B cell (primary cell): ENCODE results near the gene SATB1. TPM values are rescaled to one million over a fixed set of nuclear protein-coding genes. Genes with fewer than 3 reads are reported as not detected.

Experiments
- ATAC-seq: fragments of 200-7000 bp; cut with Tn5 transposase; one replicate; pipeline ENCODE4 v1.10.0; 2021; ENCODE audit warnings: low read depth, mild to moderate bottlenecking, moderate number of reproducible peaks, moderate library complexity
- CTCF ChIA-PET: fragments of 350-600 bp; sonication (Branson Sonifier 250); formaldehyde crosslinking; loops from one replicate; lab custom pipeline; 2021; ENCODE audit warnings: antibody characterized with exemption, inconsistent platforms; lab: Charles Lee
- POLR2A ChIA-PET: fragments of 350-600 bp; sonication (Branson Sonifier 250); formaldehyde crosslinking; loops from one replicate; lab custom pipeline; 2021; ENCODE audit warnings: antibody characterized with exemption; lab: Charles Lee
- DNase-seq: peaks from one replicate; pipeline ENCODE4 v3.0.0; 2013
- H2AFZ ChIP-seq: 2 replicates; pipeline ENCODE4 v1.6.1; 2012; ENCODE audit warnings: mild to moderate bottlenecking, low read depth, low read length; ENCODE audit not compliant: insufficient read depth, poor library complexity, severe bottlenecking
- H3K27ac ChIP-seq, 2 donors: 1 replicate in 1 of 2; 2 replicates in 1 of 2; pipeline ENCODE4 v1.5.1; 2012 to 2013; ENCODE audit warnings: low read length in 2 of 2, mild to moderate bottlenecking in 2 of 2, moderate library complexity in 1 of 2
- H3K27me3 ChIP-seq, 4 experiments: fragments of 200-600 bp in 1 of 4; sonication (generic) in 1 of 4; replicated peaks in 1 of 4; 1 replicate in 2 of 4; 2 replicates in 2 of 4; pipeline versions ENCODE4 v1.6.1 to v1.7.0; 2013 to 2016; ENCODE audit warnings: low read length in 3 of 4, mild to moderate bottlenecking in 2 of 4, mixed read lengths in 1 of 4, moderate library complexity in 1 of 4; ENCODE audit not compliant: insufficient read depth in 4 of 4, control insufficient read depth in 3 of 4; ENCODE audit errors: control extremely low read depth in 1 of 4
- H3K36me3 ChIP-seq, 2 experiments: replicated peaks in 1 of 2; 1 replicate in 1 of 2; 2 replicates in 1 of 2; pipeline versions ENCODE4 v1.6.1 to v1.7.1; 2013; ENCODE audit warnings: low read length in 1 of 2; ENCODE audit not compliant: insufficient read depth in 2 of 2, control insufficient read depth in 1 of 2; ENCODE audit errors: control extremely low read depth in 1 of 2, extremely low read depth in 1 of 2
- H3K4me1 ChIP-seq, 2 donors: fragments of 200-600 bp in 1 of 2; sonication (generic) in 1 of 2; 1 replicate in 1 of 2; 2 replicates in 1 of 2; pipeline versions ENCODE4 v1.5.1 to v1.6.1; 2013 to 2017; ENCODE audit warnings: low read length in 2 of 2; ENCODE audit not compliant: control insufficient read depth in 2 of 2, insufficient read depth in 2 of 2
- H3K4me2 ChIP-seq: replicated peaks from 2 replicates; pipeline ENCODE3; 2012; ENCODE audit warnings: mild to moderate bottlenecking, low read depth, low read length; ENCODE audit not compliant: poor library complexity, severe bottlenecking
- H3K4me3 ChIP-seq, 5 experiments: fragments of 200-600 bp in 1 of 5; sonication (generic) in 1 of 5; 1 replicate in 3 of 5; 2 replicates in 2 of 5; pipeline versions ENCODE4 v1.5.1 to v1.7.0; 2011 to 2016; ENCODE audit warnings: low read length in 4 of 5, mild to moderate bottlenecking in 4 of 5, low read depth in 2 of 5, control low read depth in 1 of 5, moderate library complexity in 1 of 5; ENCODE audit not compliant: insufficient read depth in 1 of 5; ENCODE audit errors: control extremely low read depth in 1 of 5, extremely low read depth in 1 of 5
- H3K79me2 ChIP-seq: fragments of 200-600 bp; sonication (generic); one replicate; pipeline ENCODE4 v1.6.0; 2016; ENCODE audit warnings: low read length; ENCODE audit not compliant: control insufficient read depth, insufficient read depth
- H3K9ac ChIP-seq: fragments of 200-600 bp; sonication (generic); 2 replicates; pipeline ENCODE4 v1.6.1; 2017; ENCODE audit warnings: mild to moderate bottlenecking, low read length, moderate library complexity
- H3K9me3 ChIP-seq, 3 donors: one replicate each; pipeline versions ENCODE4 v1.6.1 to v1.7.1; 2013; ENCODE audit warnings: low read length in 2 of 3; ENCODE audit not compliant: control insufficient read depth in 2 of 3, insufficient read depth in 1 of 3; ENCODE audit errors: control extremely low read depth in 1 of 3
- H4K20me1 ChIP-seq: 2 replicates; pipeline ENCODE4 v1.6.0; 2012; ENCODE audit warnings: mild to moderate bottlenecking, low read length; ENCODE audit not compliant: insufficient read depth, control insufficient read depth, poor library complexity, severe bottlenecking
- H3K27ac Mint-ChIP-seq: one replicate; pipeline ENCODE4 v1.8.0; 2021; ENCODE audit warnings: mixed read lengths
- H3K27me3 Mint-ChIP-seq: one replicate; pipeline ENCODE4 v1.8.0; 2021; ENCODE audit warnings: mixed read lengths
- H3K4me1 Mint-ChIP-seq: one replicate; pipeline ENCODE4 v1.8.0; 2021; ENCODE audit warnings: mixed read lengths
- H3K4me3 Mint-ChIP-seq: one replicate; pipeline ENCODE4 v1.8.0; 2021; ENCODE audit warnings: mixed read lengths
- H3K9me3 Mint-ChIP-seq: one replicate; pipeline ENCODE4 v1.8.0; 2022; ENCODE audit warnings: mixed read lengths; ENCODE audit not compliant: insufficient read depth
- CTCF ChIP-seq: fragments of 200-600 bp; IDR thresholded peaks from one replicate; pipeline ENCODE4 v1.8.0; 2022; ENCODE audit warnings: antibody characterized with exemption, mild to moderate bottlenecking
- EZH2 ChIP-seq: IDR thresholded peaks from 2 replicates; pipeline ENCODE4 v1.6.1; 2012; ENCODE audit warnings: borderline replicate concordance, low read depth, mild to moderate bottlenecking, moderate library complexity, low read length; ENCODE audit not compliant: insufficient read depth, poor library complexity, severe bottlenecking
- WGBS: methylation state at CpG from one replicate; pipeline ENCODE4 v1.1.5; 2013; ENCODE audit warnings: missing lambda C conversion rate; ENCODE audit not compliant: insufficient coverage; 5-methylcytosine and 5-hydroxymethylcytosine counted together
- intact Hi-C: fragments of 100-400 bp; cut with micrococcal nuclease; formaldehyde crosslinking; loops from one replicate; pipeline ENCODE4 v1.10.0; 2022
- polyA plus RNA-seq: library from polyadenylated mRNA; depleted of rRNA; stranded (reverse); fragments of >200 nt; gene quantifications from 2 replicates; pipeline ENCODE4 v1.2.3, GENCODE V29; 2012
- total RNA-seq, 2 donors: library from RNA; stranded (reverse); fragments of 120-200 nt in 1 of 2; gene quantifications; 1 replicate in 1 of 2; 2 replicates in 1 of 2; pipeline versions ENCODE4 v1.2.3 to v1.2.4, GENCODE V29; 2013 to 2022

The SATB1 gene
- total and polyA plus RNA-seq, 2 donors (not counting 1 experiment from before 2014, with no cell fraction given): 42.3 to 66.5 TPM

DNA sequence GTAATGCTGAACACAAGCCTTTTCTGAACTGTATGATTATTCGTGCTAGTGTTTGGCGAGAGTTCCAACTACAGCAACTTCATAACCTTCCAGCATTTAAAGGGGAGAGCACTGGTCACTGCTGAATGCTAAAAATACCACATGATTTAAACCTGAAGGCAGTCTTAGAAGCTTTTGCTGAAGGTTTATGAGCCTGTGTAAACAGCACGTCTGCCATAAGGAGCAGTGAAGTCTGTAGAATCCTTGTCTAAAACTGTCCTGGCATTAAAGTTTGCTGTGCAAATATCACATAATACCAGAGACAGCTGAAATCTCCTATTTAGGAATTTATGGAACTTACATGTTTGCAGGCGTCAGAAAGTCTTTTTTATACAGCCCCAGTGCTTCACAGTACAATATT, 5.9 kb downstream of the SATB1 start:
- no peak overlapping the region for H3K4me3 ChIP-seq
- no peaks in the 10 kb centered on the region for H3K27me3 ChIP-seq
- intact Hi-C loops: loop anchor here (5.0 kb wide), 1 partner anchor 33 kb away; no protein-coding TSS in a partner anchor
- peaks cover 21% of the 10 kb centered on the region for H3K79me2 ChIP-seq
- peaks cover 7% of the 10 kb centered on the region for H4K20me1 ChIP-seq
- POLR2A ChIA-PET: no interaction called here
- peaks cover 18 to 28% of the 10 kb centered on the region in 2 experiments for H3K36me3 ChIP-seq
- DNase-seq (no peak), ATAC-seq (no peak)
- no peak overlapping the region for H3K4me3 Mint-ChIP-seq
- no peak for TF ChIP-seq CTCF
- TF ChIP-seq EZH2: no peak
- H3K9ac ChIP-seq: no peak overlapping the region
- no peaks in the 10 kb centered on the region for H3K27me3 Mint-ChIP-seq
- H2AFZ ChIP-seq: no peak overlapping the region
- H3K27ac Mint-ChIP-seq: no peak overlapping the region
- H3K27ac ChIP-seq: no peak overlapping the region
- no peaks in the 10 kb centered on the region for H3K9me3 Mint-ChIP-seq
- no peak overlapping the region for H3K4me2 ChIP-seq
- no peaks in the 10 kb centered on the region for H3K9me3 ChIP-seq
- H3K4me1 ChIP-seq: peaks cover 14 to 16% of the 10 kb centered on the region in 2 donors
- WGBS: no CpG with 5 or more reads among the region's 4 CpGs
- CTCF ChIA-PET: interaction anchor here (1.5 kb wide), 1 partner anchor 30 kb away, joined by 3 read pairs; no protein-coding TSS in a partner anchor
- H3K4me1 Mint-ChIP-seq: peaks cover 24% of the 10 kb centered on the region

GRCh38 chr3:18417904-18418572, 7.1 kb downstream of the SATB1 start:
- Histone ChIP-seq H3K4me2 (no peak overlapping the region), H4K20me1 (peaks cover 7% of the 10 kb centered on the region), H3K4me1 (peaks cover 3 to 9% of the 10 kb centered on the region in 2 donors), H3K27me3 (no peaks in the 10 kb centered on the region), H2AFZ (no peak overlapping the region), H3K9me3 (no peaks in the 10 kb centered on the region), H3K27ac (no peak overlapping the region), H3K4me3 (no peak overlapping the region), H3K36me3 (peaks cover 22 to 33% of the 10 kb centered on the region in 2 experiments), H3K9ac (no peak overlapping the region), H3K79me2 (peaks cover 12% of the 10 kb centered on the region)
- DNase-seq: no peak
- ATAC-seq: no peak
- ChIA-PET CTCF (no interaction called here), POLR2A (no interaction called here)
- no peak for TF ChIP-seq CTCF
- TF ChIP-seq EZH2: no peak
- no peaks in the 10 kb centered on the region for H3K27me3 Mint-ChIP-seq
- intact Hi-C loops: loop anchor here (5.0 kb wide), 1 partner anchor 34 kb away; no protein-coding TSS in a partner anchor
- 87% methylated on average over 7 of the region's 10 CpGs for WGBS
- H3K27ac Mint-ChIP-seq: no peak overlapping the region
- no peaks in the 10 kb centered on the region for H3K9me3 Mint-ChIP-seq
- peaks cover 15% of the 10 kb centered on the region for H3K4me1 Mint-ChIP-seq
- no peak overlapping the region for H3K4me3 Mint-ChIP-seq
